Caco-2 (cell line): ENCODE measurements around the gene PIWIL1. TPM values are rescaled to one million over a fixed set of nuclear protein-coding genes. Genes with fewer than 3 reads are reported as not detected.

Source experiments
- BruUV-seq: library from RNA; stranded (reverse); fragments of 400-500 nt; replicated peaks from 2 replicates; lab custom pipeline; 2021; lab: Mats Ljungman, UMichigan
- CTCF ChIA-PET: fragments of 300-600 bp; sonication (Branson Sonifier 250); formaldehyde crosslinking; loops from one replicate; lab custom pipeline; 2022; ENCODE audit warnings: antibody characterized with exemption; lab: Charles Lee
- POLR2A ChIA-PET: fragments of 300-600 bp; sonication (Branson Sonifier 250); formaldehyde crosslinking; loops from one replicate; lab custom pipeline; 2022; ENCODE audit warnings: antibody characterized with exemption; lab: Charles Lee
- DNase-seq, 2 experiments: peaks; one replicate each; pipeline versions ENCODE4 v3.0.0 to v3.0.0-alpha.2; 2020 to 2022
- H3K27me3 ChIP-seq: replicated peaks from 2 replicates; pipeline ENCODE4 v1.6.0; 2011; ENCODE audit warnings: low read length; ENCODE audit not compliant: control insufficient read depth, insufficient read depth
- H3K36me3 ChIP-seq: 2 replicates; pipeline ENCODE4 v1.5.1; 2011; ENCODE audit warnings: low read length; ENCODE audit not compliant: control insufficient read depth, insufficient read depth
- H3K4me1 ChIP-seq: fragments of 250-450 bp; sonication (Bioruptor Pico); 2 replicates; pipeline ENCODE4 v1.5.1; 2020; ENCODE audit warnings: mild to moderate bottlenecking
- H3K4me3 ChIP-seq: 2 replicates; pipeline ENCODE4 v1.5.1; 2011; ENCODE audit warnings: low read depth, mild to moderate bottlenecking, control low read depth, low read length
- H3K9me3 ChIP-seq: fragments of 250-450 bp; sonication (Bioruptor Pico); 2 replicates; pipeline ENCODE4 v1.5.1; 2020; ENCODE audit warnings: mild to moderate bottlenecking, moderate library complexity
- H3K27ac Mint-ChIP-seq: one replicate; pipeline ENCODE4 v1.8.0; 2022; ENCODE audit warnings: mixed read lengths; ENCODE audit not compliant: unreplicated experiment
- H3K27me3 Mint-ChIP-seq: one replicate; pipeline ENCODE4 v1.8.0; 2022; ENCODE audit warnings: mixed read lengths; ENCODE audit not compliant: insufficient read depth, unreplicated experiment
- H3K36me3 Mint-ChIP-seq: one replicate; pipeline ENCODE4 v1.8.0; 2022; ENCODE audit warnings: mild to moderate bottlenecking, mixed read lengths; ENCODE audit not compliant: insufficient read depth, unreplicated experiment
- H3K4me1 Mint-ChIP-seq: one replicate; pipeline ENCODE4 v1.8.0; 2022; ENCODE audit warnings: low read depth, mixed read lengths; ENCODE audit not compliant: unreplicated experiment
- H3K4me3 Mint-ChIP-seq: one replicate; pipeline ENCODE4 v1.8.0; 2022; ENCODE audit warnings: mild to moderate bottlenecking, moderate library complexity, mixed read lengths; ENCODE audit not compliant: unreplicated experiment
- H3K9me3 Mint-ChIP-seq: one replicate; pipeline ENCODE4 v1.8.0; 2022; ENCODE audit warnings: mixed read lengths; ENCODE audit not compliant: unreplicated experiment
- intact Hi-C: fragments of 100-400 bp; cut with micrococcal nuclease; formaldehyde crosslinking; loops from one replicate; pipeline ENCODE4 v1.10.0; 2022; ENCODE audit not compliant: unreplicated experiment
- total RNA-seq: library from RNA; stranded (reverse); gene quantifications from 2 replicates; pipeline ENCODE4 v1.2.3, GENCODE V29; 2022
- TF ChIP-seq, protein P1 (sequence below), 2 experiments: fragments of 200-600 bp in 1 of 2; IDR thresholded peaks; 1 replicate in 1 of 2; 2 replicates in 1 of 2; pipeline versions ENCODE4 v1.5.1 to v1.8.0; 2011 to 2022; ENCODE audit warnings: antibody characterized with exemption in 1 of 2, control low read depth in 1 of 2, inconsistent platforms in 1 of 2, low read depth in 1 of 2, low read length in 1 of 2, mild to moderate bottlenecking in 1 of 2, moderate library complexity in 1 of 2; ENCODE audit not compliant: insufficient read depth in 1 of 2, severe bottlenecking in 1 of 2, unreplicated experiment in 1 of 2

PIWIL1 gene
- total RNA-seq, 1 experiment from 2014 or later, result 5.1 TPM

DNA sequence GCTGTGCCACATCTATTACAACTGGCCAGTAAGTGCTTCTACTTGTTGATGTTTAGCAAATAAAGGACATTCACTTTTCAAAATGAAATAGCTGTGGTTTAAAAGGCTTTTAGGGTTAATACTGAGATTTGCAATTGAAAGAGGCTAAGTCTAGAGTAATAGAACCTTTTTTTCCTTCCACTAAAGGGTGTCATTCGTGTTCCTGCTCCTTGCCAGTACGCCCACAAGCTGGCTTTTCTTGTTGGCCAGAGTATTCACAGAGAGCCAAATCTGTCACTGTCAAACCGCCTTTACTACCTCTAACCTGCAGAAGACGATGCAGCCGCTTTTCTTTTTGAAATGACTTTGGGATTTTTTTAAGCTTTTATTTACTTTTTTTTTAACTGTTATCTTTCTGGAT is 33.6 kb downstream of the PIWIL1 start:
- Histone ChIP-seq H3K36me3 (no peaks in the 10 kb centered on the region), H3K27me3 (no peaks in the 10 kb centered on the region), H3K4me3 (no peak overlapping the region), H3K9me3 (no peaks in the 10 kb centered on the region), H3K4me1 (no peaks in the 10 kb centered on the region; the same call in 1 of the 2 replicates)
- intact Hi-C loops, result no loop called here
- Mint-ChIP-seq H3K4me3 (no peak overlapping the region), H3K27me3 (no peaks in the 10 kb centered on the region), H3K36me3 (peaks cover 4% of the 10 kb centered on the region), H3K9me3 (no peaks in the 10 kb centered on the region), H3K27ac (no peak overlapping the region), H3K4me1 (no peaks in the 10 kb centered on the region)
- TF ChIP-seq, protein P1, sequence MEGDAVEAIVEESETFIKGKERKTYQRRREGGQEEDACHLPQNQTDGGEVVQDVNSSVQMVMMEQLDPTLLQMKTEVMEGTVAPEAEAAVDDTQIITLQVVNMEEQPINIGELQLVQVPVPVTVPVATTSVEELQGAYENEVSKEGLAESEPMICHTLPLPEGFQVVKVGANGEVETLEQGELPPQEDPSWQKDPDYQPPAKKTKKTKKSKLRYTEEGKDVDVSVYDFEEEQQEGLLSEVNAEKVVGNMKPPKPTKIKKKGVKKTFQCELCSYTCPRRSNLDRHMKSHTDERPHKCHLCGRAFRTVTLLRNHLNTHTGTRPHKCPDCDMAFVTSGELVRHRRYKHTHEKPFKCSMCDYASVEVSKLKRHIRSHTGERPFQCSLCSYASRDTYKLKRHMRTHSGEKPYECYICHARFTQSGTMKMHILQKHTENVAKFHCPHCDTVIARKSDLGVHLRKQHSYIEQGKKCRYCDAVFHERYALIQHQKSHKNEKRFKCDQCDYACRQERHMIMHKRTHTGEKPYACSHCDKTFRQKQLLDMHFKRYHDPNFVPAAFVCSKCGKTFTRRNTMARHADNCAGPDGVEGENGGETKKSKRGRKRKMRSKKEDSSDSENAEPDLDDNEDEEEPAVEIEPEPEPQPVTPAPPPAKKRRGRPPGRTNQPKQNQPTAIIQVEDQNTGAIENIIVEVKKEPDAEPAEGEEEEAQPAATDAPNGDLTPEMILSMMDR (IDR thresholded peaks at IDR 0.05; ENCODE audit: insufficient read depth in 1 of 2, low read depth in 1 of 2, low read length in 1 of 2, severe bottlenecking in 1 of 2, unreplicated experiment in 1 of 2), result no peak
- ChIA-PET CTCF (no interaction called here), POLR2A (no interaction called here)
- no TSS peak for BruUV-seq
- DNase-seq, result no peak

DNA sequence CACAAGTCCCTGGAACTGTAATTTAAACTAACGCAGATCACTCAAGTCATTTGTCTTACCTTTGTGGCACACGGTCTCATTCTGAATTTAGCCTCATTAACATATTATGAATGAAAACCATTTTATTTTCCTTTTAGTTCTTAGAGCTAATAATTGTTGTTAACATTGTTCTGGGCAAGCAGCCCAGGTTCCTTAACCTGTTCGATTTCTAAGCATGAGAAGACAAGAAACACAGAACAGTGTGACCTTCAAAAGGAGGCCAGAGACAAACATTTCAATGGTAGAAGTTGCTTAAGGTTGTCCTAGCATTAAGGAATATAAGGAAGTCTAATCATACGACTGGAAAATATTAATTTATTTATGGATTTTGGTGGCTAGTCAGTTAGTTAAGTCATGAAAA is 35.2 kb downstream of the PIWIL1 start:
- H3K4me3 ChIP-seq, result no peak overlapping the region
- intact Hi-C loops, result no loop called here
- H3K4me1 ChIP-seq, result no peaks in the 10 kb centered on the region; the same call in 1 of the 2 replicates
- TF ChIP-seq, protein P1 (IDR thresholded peaks at IDR 0.05; ENCODE audit: insufficient read depth in 1 of 2, low read depth in 1 of 2, low read length in 1 of 2, severe bottlenecking in 1 of 2, unreplicated experiment in 1 of 2), result no peak
- H3K27me3 Mint-ChIP-seq, result no peaks in the 10 kb centered on the region
- H3K4me3 Mint-ChIP-seq, result no peak overlapping the region
- H3K9me3 Mint-ChIP-seq, result no peaks in the 10 kb centered on the region
- no peak overlapping the region for H3K27ac Mint-ChIP-seq
- no peaks in the 10 kb centered on the region for H3K27me3 ChIP-seq
- ChIA-PET CTCF (no interaction called here), POLR2A (no interaction called here)
- DNase-seq, result no peak
- H3K36me3 Mint-ChIP-seq, result peaks cover under 1% of the 10 kb centered on the region
- H3K4me1 Mint-ChIP-seq, result no peaks in the 10 kb centered on the region
- no peaks in the 10 kb centered on the region for H3K9me3 ChIP-seq
- H3K36me3 ChIP-seq, result no peaks in the 10 kb centered on the region
- no TSS peak for BruUV-seq

DNA sequence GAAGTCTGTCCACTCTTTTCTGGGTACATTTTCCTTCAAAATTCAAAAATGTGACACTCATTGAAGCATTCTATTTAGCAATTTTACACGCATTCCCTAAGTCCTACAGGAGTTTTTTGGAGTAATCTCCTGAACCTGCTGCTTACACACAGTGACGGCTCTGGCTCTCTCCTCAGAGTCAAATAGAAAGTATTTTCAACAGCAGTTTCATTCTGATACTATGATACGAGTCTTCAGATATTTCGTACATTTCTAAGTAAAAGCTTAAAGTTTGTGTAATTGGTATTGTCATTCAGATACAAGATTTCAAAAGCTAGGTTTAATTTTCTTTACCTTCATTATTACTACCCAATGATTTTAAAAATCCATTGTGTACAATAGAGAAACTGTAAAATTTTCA is 36.4 kb downstream of the PIWIL1 start:
- no peak overlapping the region for H3K27ac Mint-ChIP-seq
- H3K4me3 Mint-ChIP-seq, result no peak overlapping the region
- Histone ChIP-seq H3K4me1 (no peaks in the 10 kb centered on the region; the same call in 1 of the 2 replicates), H3K9me3 (no peaks in the 10 kb centered on the region), H3K27me3 (no peaks in the 10 kb centered on the region), H3K36me3 (no peaks in the 10 kb centered on the region), H3K4me3 (no peak overlapping the region)
- no peaks in the 10 kb centered on the region for H3K27me3 Mint-ChIP-seq
- no peaks in the 10 kb centered on the region for H3K4me1 Mint-ChIP-seq
- ChIA-PET CTCF (no interaction called here), POLR2A (no interaction called here)
- DNase-seq, result no peak
- H3K36me3 Mint-ChIP-seq, result no peaks in the 10 kb centered on the region
- BruUV-seq, result no TSS peak
- intact Hi-C loops, result no loop called here
- TF ChIP-seq, protein P1 (IDR thresholded peaks at IDR 0.05; ENCODE audit: insufficient read depth in 1 of 2, low read depth in 1 of 2, low read length in 1 of 2, severe bottlenecking in 1 of 2, unreplicated experiment in 1 of 2), result no peak
- H3K9me3 Mint-ChIP-seq, result no peaks in the 10 kb centered on the region
